DOHH2 (cell line): ENCODE results near the gene LAMA2.

ENCODE experiments used
- CTCF ChIP-seq: fragments of 200-600 bp; sonication (generic); IDR thresholded peaks from one replicate; pipeline ENCODE4 v1.5.1; 2014; ENCODE audit warnings: antibody characterized with exemption, mild to moderate bottlenecking, low read depth, low read length; ENCODE audit not compliant: poor library complexity, severe bottlenecking
- EZH2phosphoT487 ChIP-seq: fragments of 200-600 bp; sonication (generic); IDR thresholded peaks from 2 replicates; pipeline ENCODE4 v1.6.1; 2017; ENCODE audit warnings: borderline replicate concordance, mild to moderate bottlenecking, antibody characterized with exemption, low read length, moderate library complexity, mixed read lengths

DNA sequence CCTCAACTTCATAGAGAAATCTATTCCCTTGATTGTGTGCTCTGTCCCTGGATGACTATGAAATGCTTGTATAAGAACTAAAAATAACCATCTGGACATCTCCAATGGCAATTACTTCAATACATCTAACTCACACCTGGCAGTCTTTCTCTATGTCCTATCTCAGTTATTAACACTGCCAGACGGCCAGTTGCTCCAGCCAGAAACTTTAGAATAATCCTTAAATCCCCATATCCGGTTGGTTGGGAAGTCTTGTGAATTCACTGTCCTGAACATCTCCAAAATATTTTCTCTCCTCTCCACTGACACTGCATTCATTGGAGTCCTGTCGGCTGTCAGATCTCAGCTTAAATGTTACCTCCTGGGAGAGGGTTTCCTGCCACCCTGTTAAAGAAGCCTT, 12.2 kb upstream of the LAMA2 start:
- TF ChIP-seq CTCF (no peak), EZH2phosphoT487 (no peak)
